Osteocyte (in vitro differentiated cells): ENCODE data around the gene RSBN1. TPM values are rescaled to one million over a fixed set of nuclear protein-coding genes. Genes with fewer than 3 reads are reported as not detected.

Experiments
- DNase-seq: peaks from one replicate; pipeline ENCODE4 v3.0.0; 2021; ENCODE audit warnings: mixed read lengths; ENCODE audit not compliant: unreplicated experiment; ENCODE audit errors: extremely low spot score
- H3K27ac Mint-ChIP-seq: one replicate; pipeline ENCODE4 v1.8.0; 2021; ENCODE audit warnings: mild to moderate bottlenecking, mixed read lengths; ENCODE audit not compliant: unreplicated experiment
- H3K27me3 Mint-ChIP-seq: one replicate; pipeline ENCODE4 v1.8.0; 2021; ENCODE audit warnings: mixed read lengths; ENCODE audit not compliant: unreplicated experiment
- H3K36me3 Mint-ChIP-seq: one replicate; pipeline ENCODE4 v1.8.0; 2021; ENCODE audit warnings: mixed read lengths; ENCODE audit not compliant: unreplicated experiment
- H3K4me1 Mint-ChIP-seq: one replicate; pipeline ENCODE4 v1.8.0; 2021; ENCODE audit warnings: mixed read lengths; ENCODE audit not compliant: unreplicated experiment
- H3K4me3 Mint-ChIP-seq: one replicate; pipeline ENCODE4 v1.8.0; 2021; ENCODE audit warnings: mild to moderate bottlenecking, moderate library complexity, mixed read lengths; ENCODE audit not compliant: unreplicated experiment
- H3K9me3 Mint-ChIP-seq: one replicate; pipeline ENCODE4 v1.8.0; 2021; ENCODE audit warnings: mixed read lengths; ENCODE audit not compliant: unreplicated experiment
- CTCF ChIP-seq: fragments of 200-600 bp; sonication (generic); IDR thresholded peaks from 2 replicates; pipeline ENCODE4 v1.5.0; 2021; ENCODE audit warnings: antibody characterized with exemption, mild to moderate bottlenecking, moderate library complexity
- total RNA-seq: library from RNA; stranded (reverse); gene quantifications from 2 replicates; pipeline ENCODE4 v1.2.1, GENCODE V29; 2021

Gene RSBN1
- total RNA-seq, 1 donor from 2014 or later = 17.0 TPM

- no peak for DNase-seq
- Mint-ChIP-seq H3K27ac (no peak overlapping the region), H3K4me3 (no peak overlapping the region), H3K36me3 (peaks cover 17% of the 10 kb centered on the region), H3K27me3 (no peaks in the 10 kb centered on the region), H3K9me3 (no peaks in the 10 kb centered on the region), H3K4me1 (peaks cover 25% of the 10 kb centered on the region)
- TF ChIP-seq CTCF = no peak
These were observed 60.8 kb downstream of the RSBN1 start for GRCh38 chr1:113751516-113751915.

GRCh38 chr1:113751114-113751513 lies 61.2 kb downstream of the RSBN1 start:
- H3K27me3 Mint-ChIP-seq = no peaks in the 10 kb centered on the region
- no peak for DNase-seq
- peaks cover 21% of the 10 kb centered on the region for H3K4me1 Mint-ChIP-seq
- TF ChIP-seq CTCF = no peak
- peaks cover 17% of the 10 kb centered on the region for H3K36me3 Mint-ChIP-seq
- no peaks in the 10 kb centered on the region for H3K9me3 Mint-ChIP-seq
- H3K4me3 Mint-ChIP-seq = no peak overlapping the region
- H3K27ac Mint-ChIP-seq = no peak overlapping the region

- Mint-ChIP-seq H3K4me1 (peaks cover 15% of the 10 kb centered on the region), H3K27ac (no peak overlapping the region), H3K27me3 (no peaks in the 10 kb centered on the region), H3K4me3 (no peak overlapping the region), H3K9me3 (no peaks in the 10 kb centered on the region), H3K36me3 (peaks cover 17% of the 10 kb centered on the region)
- no peak for TF ChIP-seq CTCF
- DNase-seq = no peak
These were observed 62.9 kb downstream of the RSBN1 start for GRCh38 chr1:113749402-113749801.

GRCh38 chr1:113747376-113747775 lies 64.9 kb downstream of the RSBN1 start:
- no peak overlapping the region for H3K4me3 Mint-ChIP-seq
- peaks cover 15% of the 10 kb centered on the region for H3K4me1 Mint-ChIP-seq
- no peak for DNase-seq
- no peak for TF ChIP-seq CTCF
- H3K27ac Mint-ChIP-seq = peak overlapping the region; percentile 9
- H3K9me3 Mint-ChIP-seq = no peaks in the 10 kb centered on the region
- peaks cover 9% of the 10 kb centered on the region for H3K36me3 Mint-ChIP-seq
- H3K27me3 Mint-ChIP-seq = no peaks in the 10 kb centered on the region

GRCh38 chr1:113745425-113745824 lies 66.9 kb downstream of the RSBN1 start:
- H3K27ac Mint-ChIP-seq = no peak overlapping the region
- H3K4me1 Mint-ChIP-seq = peaks cover 15% of the 10 kb centered on the region
- H3K27me3 Mint-ChIP-seq = no peaks in the 10 kb centered on the region
- H3K36me3 Mint-ChIP-seq = peaks cover 12% of the 10 kb centered on the region
- DNase-seq = no peak
- TF ChIP-seq CTCF = no peak
- no peaks in the 10 kb centered on the region for H3K9me3 Mint-ChIP-seq
- no peak overlapping the region for H3K4me3 Mint-ChIP-seq
